H1 (cell line): ENCODE results near the gene TOM1L2.

Experiments
- BCL11A ChIP-seq, 2 experiments: IDR thresholded peaks; one replicate each; pipeline ENCODE4 v1.6.1; 2011; ENCODE audit warnings: low read depth in 2 of 2, low read length in 2 of 2, mild to moderate bottlenecking in 2 of 2
- CREB1 ChIP-seq: IDR thresholded peaks from 2 replicates; pipeline ENCODE4 v1.6.1; 2012; ENCODE audit warnings: inconsistent platforms
- KDM4A ChIP-seq: IDR thresholded peaks from one replicate; pipeline ENCODE4 v1.7.1; 2012; ENCODE audit warnings: low read depth, mild to moderate bottlenecking, moderate library complexity, low read length, inconsistent platforms; ENCODE audit not compliant: severe bottlenecking
- POLR2A ChIP-seq, 2 experiments: IDR thresholded peaks; 1 replicate in 1 of 2; 2 replicates in 1 of 2; pipeline ENCODE4 v1.6.1; 2011; ENCODE audit warnings: low read depth in 2 of 2, low read length in 2 of 2, mild to moderate bottlenecking in 2 of 2; ENCODE audit errors: control extremely low read depth in 1 of 2
- POLR2AphosphoS5 ChIP-seq: IDR thresholded peaks from 2 replicates; pipeline ENCODE4 v1.6.1; 2011; ENCODE audit warnings: low read depth, low read length
- SIN3A ChIP-seq, 2 experiments: IDR thresholded peaks in 1 of 2; conservative IDR thresholded peaks in 1 of 2; 2 replicates each; pipeline ENCODE4 v1.6.1; 2011 to 2012; ENCODE audit warnings: low read length in 2 of 2, improper control_type of control experiment in 1 of 2, low read depth in 1 of 2, mild to moderate bottlenecking in 1 of 2
- SIX5 ChIP-seq: IDR thresholded peaks from 2 replicates; pipeline ENCODE4 v1.6.1; 2011; ENCODE audit warnings: mild to moderate bottlenecking, low read depth, low read length
- YY1 ChIP-seq: IDR thresholded peaks from 2 replicates; pipeline ENCODE4 v1.6.1; 2011; ENCODE audit warnings: low read depth, mild to moderate bottlenecking, low read length
- TF ChIP-seq, protein P1 (sequence below), 3 experiments: IDR thresholded peaks; 1 replicate in 2 of 3; 2 replicates in 1 of 3; pipeline versions ENCODE4 v1.5.1 to v1.6.1; 2011; ENCODE audit warnings: low read length in 3 of 3, mild to moderate bottlenecking in 3 of 3, inconsistent platforms in 2 of 3, low read depth in 1 of 3, moderate library complexity in 1 of 3; ENCODE audit not compliant: insufficient read depth in 1 of 3; ENCODE audit errors: control extremely low read depth in 1 of 3

DNA sequence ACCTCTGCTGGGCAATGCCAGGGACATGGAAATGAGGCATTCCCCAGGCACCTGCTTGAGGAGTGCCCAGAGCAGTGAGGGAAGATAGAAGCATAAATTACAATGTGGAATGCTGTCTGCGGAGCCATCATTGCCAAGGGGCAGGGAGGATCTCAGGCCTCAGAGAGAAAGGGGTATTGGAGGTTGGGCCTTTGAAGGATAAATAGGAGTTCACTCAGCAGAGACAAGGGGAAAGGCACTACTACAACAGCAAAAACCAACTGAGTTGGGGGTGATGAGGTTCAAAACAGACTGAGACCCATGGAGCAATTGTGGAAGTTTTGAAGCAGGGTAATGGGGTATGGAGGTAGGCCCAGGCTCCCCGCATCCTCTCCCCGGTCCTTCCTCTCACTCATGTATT lies 168.2 kb downstream of the TOM1L2 start:
- TF ChIP-seq POLR2AphosphoS5 = no peak
- TF ChIP-seq YY1 = no peak
- TF ChIP-seq, protein P1, sequence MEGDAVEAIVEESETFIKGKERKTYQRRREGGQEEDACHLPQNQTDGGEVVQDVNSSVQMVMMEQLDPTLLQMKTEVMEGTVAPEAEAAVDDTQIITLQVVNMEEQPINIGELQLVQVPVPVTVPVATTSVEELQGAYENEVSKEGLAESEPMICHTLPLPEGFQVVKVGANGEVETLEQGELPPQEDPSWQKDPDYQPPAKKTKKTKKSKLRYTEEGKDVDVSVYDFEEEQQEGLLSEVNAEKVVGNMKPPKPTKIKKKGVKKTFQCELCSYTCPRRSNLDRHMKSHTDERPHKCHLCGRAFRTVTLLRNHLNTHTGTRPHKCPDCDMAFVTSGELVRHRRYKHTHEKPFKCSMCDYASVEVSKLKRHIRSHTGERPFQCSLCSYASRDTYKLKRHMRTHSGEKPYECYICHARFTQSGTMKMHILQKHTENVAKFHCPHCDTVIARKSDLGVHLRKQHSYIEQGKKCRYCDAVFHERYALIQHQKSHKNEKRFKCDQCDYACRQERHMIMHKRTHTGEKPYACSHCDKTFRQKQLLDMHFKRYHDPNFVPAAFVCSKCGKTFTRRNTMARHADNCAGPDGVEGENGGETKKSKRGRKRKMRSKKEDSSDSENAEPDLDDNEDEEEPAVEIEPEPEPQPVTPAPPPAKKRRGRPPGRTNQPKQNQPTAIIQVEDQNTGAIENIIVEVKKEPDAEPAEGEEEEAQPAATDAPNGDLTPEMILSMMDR (IDR thresholded peaks at IDR 0.05; ENCODE audit: control extremely low read depth in 1 of 3, insufficient read depth in 1 of 3, low read depth in 1 of 3, low read length in 3 of 3) = no peak
- TF ChIP-seq SIN3A (conservative IDR thresholded peaks at IDR 0.05 in 1 of 2, IDR thresholded peaks at IDR 0.05 in 1 of 2; ENCODE audit: low read depth in 1 of 2, low read length in 2 of 2) = no peak
- TF ChIP-seq KDM4A = no peak
- no peak for TF ChIP-seq SIX5
- TF ChIP-seq CREB1 = no peak
- no peak for TF ChIP-seq POLR2A (IDR thresholded peaks at IDR 0.05; ENCODE audit: control extremely low read depth in 1 of 2, low read depth in 2 of 2, low read length in 2 of 2)
- no peak for TF ChIP-seq BCL11A (IDR thresholded peaks at IDR 0.05; ENCODE audit: low read depth in 2 of 2, low read length in 2 of 2)
